Measurements from ENCODE around the gene GTF2F1. TPM values are rescaled to one million over a fixed set of nuclear protein-coding genes. Genes with fewer than 3 reads are reported as not detected.

The GTF2F1 gene
- total and polyA plus RNA-seq, 2 donors (not counting 1 experiment from before 2014, with no cell fraction given) = 41.0 to 56.5 TPM

DNA sequence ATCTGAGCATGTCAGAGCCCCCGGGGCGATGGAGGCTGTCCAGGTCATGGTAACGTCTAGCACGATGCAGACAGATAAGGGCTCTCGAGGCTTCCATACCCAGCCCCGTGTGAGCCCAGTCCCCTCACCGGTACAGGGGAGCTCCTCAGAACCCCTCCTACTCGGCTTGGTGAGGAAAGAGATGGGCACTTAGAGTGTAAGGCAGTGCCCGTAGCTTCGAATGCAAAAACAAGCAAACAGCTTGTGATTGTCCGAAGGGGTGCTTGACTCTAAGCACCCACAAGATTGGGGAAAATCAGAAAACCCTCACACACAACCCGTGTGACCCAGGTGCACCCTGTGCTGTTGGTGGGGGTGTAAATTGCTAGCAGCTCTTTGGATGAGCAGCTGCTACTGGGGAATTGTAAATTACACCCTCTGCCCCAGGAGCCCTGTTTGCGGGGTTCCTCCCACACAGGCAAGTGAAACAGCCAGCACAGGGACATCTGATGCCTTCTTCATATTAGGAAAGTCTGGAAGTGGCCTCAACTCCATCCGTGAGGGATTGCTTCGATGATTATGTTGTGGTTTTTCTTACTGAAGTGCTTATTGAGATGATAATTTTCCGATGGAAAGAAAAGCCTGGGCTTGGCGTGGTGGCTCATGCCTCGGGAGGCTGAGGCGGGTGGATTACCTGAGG lies 16.3 kb downstream of the GTF2F1 start:
- Histone ChIP-seq H3K9me3 (ENCODE audit: control extremely low read depth in 1 of 3, control insufficient read depth in 2 of 3, insufficient read depth in 1 of 3, low read length in 2 of 3) (peaks cover 0 to 18% (median 0%) of the 10 kb centered on the region in 3 donors), H3K79me2 (ENCODE audit: control insufficient read depth, insufficient read depth, low read length) (no peaks in the 10 kb centered on the region), H4K20me1 (ENCODE audit: control insufficient read depth, insufficient read depth, low read length, poor library complexity, severe bottlenecking) (no peaks in the 10 kb centered on the region), H3K27me3 (replicated peaks in 1 of 4; ENCODE audit: control extremely low read depth in 1 of 4, control insufficient read depth in 3 of 4, insufficient read depth in 4 of 4, low read length in 3 of 4) (no peaks in the 10 kb centered on the region), H2AFZ (ENCODE audit: insufficient read depth, low read depth, low read length, poor library complexity, severe bottlenecking) (no peak overlapping the region), H3K4me1 (ENCODE audit: control insufficient read depth in 2 of 2, insufficient read depth in 2 of 2, low read length in 2 of 2) (peaks cover 9 to 12% of the 10 kb centered on the region in 2 donors), H3K4me3 (ENCODE audit: control extremely low read depth in 1 of 5, extremely low read depth in 1 of 5, insufficient read depth in 1 of 5, low read depth in 2 of 5, low read length in 4 of 5) (no peak overlapping the region), H3K4me2 (replicated peaks; ENCODE audit: low read depth, low read length, poor library complexity, severe bottlenecking) (no peak overlapping the region), H3K36me3 (replicated peaks in 1 of 2; ENCODE audit: control extremely low read depth in 1 of 2, control insufficient read depth in 1 of 2, extremely low read depth in 1 of 2, insufficient read depth in 2 of 2, low read length in 1 of 2) (peaks cover 0 to 27% of the 10 kb centered on the region in 2 experiments), H3K9ac (ENCODE audit: low read length) (no peak overlapping the region), H3K27ac (ENCODE audit: low read length in 2 of 2) (no peak overlapping the region)
- 91% methylated on average over 9 of the region's 19 CpGs for WGBS (ENCODE audit: insufficient coverage)
- Mint-ChIP-seq H3K4me3 (no peak overlapping the region), H3K9me3 (ENCODE audit: insufficient read depth) (peaks cover 3% of the 10 kb centered on the region), H3K27me3 (no peaks in the 10 kb centered on the region), H3K4me1 (peaks cover 11% of the 10 kb centered on the region), H3K27ac (no peak overlapping the region)
- no peak for ATAC-seq (ENCODE audit: low read depth)
- DNase-seq = no peak
- ChIA-PET POLR2A (interaction anchor here (0.7 kb wide), 1 partner anchor 16 kb away, joined by 3 read pairs; the partner anchor contains the start of gene GTF2F1), CTCF (no interaction called here)
- intact Hi-C loops (cut with micrococcal nuclease) = no loop called here
- no peak for TF ChIP-seq EZH2 (IDR thresholded peaks at IDR 0.05; ENCODE audit: borderline replicate concordance, insufficient read depth, low read depth, low read length, poor library complexity, severe bottlenecking)
- TF ChIP-seq, protein P1, sequence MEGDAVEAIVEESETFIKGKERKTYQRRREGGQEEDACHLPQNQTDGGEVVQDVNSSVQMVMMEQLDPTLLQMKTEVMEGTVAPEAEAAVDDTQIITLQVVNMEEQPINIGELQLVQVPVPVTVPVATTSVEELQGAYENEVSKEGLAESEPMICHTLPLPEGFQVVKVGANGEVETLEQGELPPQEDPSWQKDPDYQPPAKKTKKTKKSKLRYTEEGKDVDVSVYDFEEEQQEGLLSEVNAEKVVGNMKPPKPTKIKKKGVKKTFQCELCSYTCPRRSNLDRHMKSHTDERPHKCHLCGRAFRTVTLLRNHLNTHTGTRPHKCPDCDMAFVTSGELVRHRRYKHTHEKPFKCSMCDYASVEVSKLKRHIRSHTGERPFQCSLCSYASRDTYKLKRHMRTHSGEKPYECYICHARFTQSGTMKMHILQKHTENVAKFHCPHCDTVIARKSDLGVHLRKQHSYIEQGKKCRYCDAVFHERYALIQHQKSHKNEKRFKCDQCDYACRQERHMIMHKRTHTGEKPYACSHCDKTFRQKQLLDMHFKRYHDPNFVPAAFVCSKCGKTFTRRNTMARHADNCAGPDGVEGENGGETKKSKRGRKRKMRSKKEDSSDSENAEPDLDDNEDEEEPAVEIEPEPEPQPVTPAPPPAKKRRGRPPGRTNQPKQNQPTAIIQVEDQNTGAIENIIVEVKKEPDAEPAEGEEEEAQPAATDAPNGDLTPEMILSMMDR (IDR thresholded peaks at IDR 0.05) = no peak

DNA sequence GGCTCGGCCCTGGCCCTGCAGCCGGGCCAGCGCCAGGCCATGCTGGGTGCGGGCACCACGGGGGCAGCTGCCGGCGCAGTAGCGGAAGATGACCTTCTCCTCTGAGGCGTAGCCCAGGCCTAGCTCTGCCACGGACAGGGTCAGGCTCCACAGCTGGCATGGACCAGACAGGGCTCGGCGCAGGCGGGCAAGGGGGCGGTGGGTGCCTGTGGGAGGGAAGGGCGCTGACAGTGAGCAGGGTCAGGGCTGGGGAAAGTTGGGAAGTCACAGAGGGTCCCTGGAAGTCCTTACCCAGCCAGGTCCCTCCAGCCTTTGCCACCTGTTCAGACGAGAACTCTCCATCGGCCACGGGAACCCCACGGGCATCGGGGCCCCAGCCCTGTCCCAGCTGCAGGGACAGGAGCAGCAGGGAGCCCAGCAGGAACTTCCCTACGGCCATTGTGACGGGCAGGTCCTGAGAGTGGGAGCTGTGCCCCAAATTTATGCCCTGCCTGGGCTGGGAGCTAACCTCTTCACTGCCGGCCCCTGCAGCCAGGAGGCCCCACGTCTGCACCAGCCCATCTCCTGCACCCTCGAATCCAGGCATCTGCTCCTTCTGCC lies 17.5 kb downstream of the GTF2F1 start, which contains the start of gene PSPN:
Gene PSPN (minus strand): TSS at position 523 of the 600 bp plus-strand sequence. CDS start 84 bp downstream, at position 439.
- ChIA-PET POLR2A (interaction anchor here (0.6 kb wide), 1 partner anchor 545 kb away, joined by 3 read pairs; no protein-coding TSS in a partner anchor), CTCF (no interaction called here)
- Histone ChIP-seq H2AFZ (ENCODE audit: insufficient read depth, low read depth, low read length, poor library complexity, severe bottlenecking) (no peak within 1 kb of the TSS), H3K79me2 (ENCODE audit: control insufficient read depth, insufficient read depth, low read length) (no peaks in the 10 kb centered on the region), H3K4me1 (ENCODE audit: control insufficient read depth in 2 of 2, insufficient read depth in 2 of 2, low read length in 2 of 2) (peaks cover 9 to 12% of the 10 kb centered on the region in 2 donors), H3K27me3 (replicated peaks in 1 of 4; ENCODE audit: control extremely low read depth in 1 of 4, control insufficient read depth in 3 of 4, insufficient read depth in 4 of 4, low read length in 3 of 4) (no peaks in the 10 kb centered on the region), H3K9me3 (ENCODE audit: control extremely low read depth in 1 of 3, control insufficient read depth in 2 of 3, insufficient read depth in 1 of 3, low read length in 2 of 3) (peaks cover 0 to 10% (median 0%) of the 10 kb centered on the region in 3 donors), H3K4me2 (replicated peaks; ENCODE audit: low read depth, low read length, poor library complexity, severe bottlenecking) (no peak within 1 kb of the TSS), H4K20me1 (ENCODE audit: control insufficient read depth, insufficient read depth, low read length, poor library complexity, severe bottlenecking) (no peaks in the 10 kb centered on the region), H3K36me3 (replicated peaks in 1 of 2; ENCODE audit: control extremely low read depth in 1 of 2, control insufficient read depth in 1 of 2, extremely low read depth in 1 of 2, insufficient read depth in 2 of 2, low read length in 1 of 2) (peaks cover 0 to 15% of the 10 kb centered on the region in 2 experiments), H3K27ac (ENCODE audit: low read length in 2 of 2) (no peak within 1 kb of the TSS), H3K9ac (ENCODE audit: low read length) (no peak within 1 kb of the TSS), H3K4me3 (ENCODE audit: control extremely low read depth in 1 of 5, extremely low read depth in 1 of 5, insufficient read depth in 1 of 5, low read depth in 2 of 5, low read length in 4 of 5) (no peak within 1 kb of the TSS)
- DNase-seq (no peak), ATAC-seq (ENCODE audit: low read depth) (no peak)
- intact Hi-C loops (cut with micrococcal nuclease) = no loop called here
- no peak for TF ChIP-seq EZH2 (IDR thresholded peaks at IDR 0.05; ENCODE audit: borderline replicate concordance, insufficient read depth, low read depth, low read length, poor library complexity, severe bottlenecking)
- TF ChIP-seq, protein P1 (IDR thresholded peaks at IDR 0.05) = no peak
- Mint-ChIP-seq H3K27me3 (no peaks in the 10 kb centered on the region), H3K9me3 (ENCODE audit: insufficient read depth) (peaks cover 3% of the 10 kb centered on the region), H3K4me1 (peaks cover 11% of the 10 kb centered on the region), H3K4me3 (no peak within 1 kb of the TSS), H3K27ac (no peak within 1 kb of the TSS)
- WGBS (ENCODE audit: insufficient coverage) = 97% methylated on average over 22 of the region's 25 CpGs
